Gastrocnemius medialis (tissue), 4 donors: Measurements from ENCODE around the gene HIPK2. TPM values are rescaled to one million over a fixed set of nuclear protein-coding genes. Genes with fewer than 3 reads are reported as not detected.

ENCODE experiments used
- ATAC-seq, 2 donors: fragments of 150-250 bp; one replicate each; pipeline ENCODE4 v1.9.1; 2016
- DNase-seq, 2 donors: peaks; one replicate each; pipeline ENCODE4 v3.0.0-alpha.2; 2019
- H3K27ac ChIP-seq, 4 donors: fragments of 200-600 bp; sonication (generic); 1 replicate in 1 of 4; 2 replicates in 3 of 4; pipeline ENCODE4 v1.5.1; 2016 to 2018; ENCODE audit warnings: mild to moderate bottlenecking in 2 of 4, moderate library complexity in 1 of 4
- H3K27me3 ChIP-seq, 3 donors: fragments of 200-600 bp; sonication (generic) in 2 of 3; 1 replicate in 1 of 3; 2 replicates in 2 of 3; pipeline versions ENCODE4 v1.5.1 to v1.6.0; 2016 to 2019; ENCODE audit warnings: mild to moderate bottlenecking in 1 of 3, moderate library complexity in 1 of 3
- H3K36me3 ChIP-seq, 2 donors: fragments of 200-600 bp; sonication (generic) in 1 of 2; one replicate each; pipeline ENCODE4 v1.5.1; 2017 to 2018
- H3K4me1 ChIP-seq, 2 donors: fragments of 200-600 bp; sonication (generic) in 1 of 2; one replicate each; pipeline ENCODE4 v1.5.1; 2016 to 2017; ENCODE audit warnings: mild to moderate bottlenecking in 2 of 2
- H3K4me3 ChIP-seq, 4 donors: fragments of 200-600 bp; sonication (generic) in 3 of 4; 1 replicate in 1 of 4; 2 replicates in 3 of 4; pipeline ENCODE4 v1.5.1; 2016 to 2019; ENCODE audit warnings: mild to moderate bottlenecking in 2 of 4
- H3K9me3 ChIP-seq, 3 donors: fragments of 200-600 bp; sonication (generic) in 2 of 3; 1 replicate in 1 of 3; 2 replicates in 2 of 3; pipeline ENCODE4 v1.5.1; 2016 to 2019
- CTCF ChIP-seq, 5 experiments: fragments of 450-650 bp in 3 of 5; fragments of 200-600 bp in 2 of 5; sonication (generic) in 2 of 5; IDR thresholded peaks in 4 of 5; conservative IDR thresholded peaks in 1 of 5; 1 replicate in 4 of 5; 2 replicates in 1 of 5; pipeline ENCODE4 v1.5.1; 2016 to 2019; ENCODE audit warnings: antibody characterized with exemption in 5 of 5, mild to moderate bottlenecking in 3 of 5, moderate library complexity in 3 of 5
- POLR2A ChIP-seq, 2 donors: fragments of 450-650 bp; IDR thresholded peaks; one replicate each; pipeline ENCODE4 v1.6.1; 2017; ENCODE audit warnings: antibody characterized with exemption in 2 of 2, mild to moderate bottlenecking in 2 of 2, moderate library complexity in 2 of 2
- in situ Hi-C, 4 donors: fragments of 200-750 bp; cut with MboI; loops; one replicate each; pipeline versions ENCODE4 v1.15.0 to v1.8.0; 2017; ENCODE audit warnings: low sequenced_read_pairs in 4 of 4
- intact Hi-C: fragments of 100-400 bp; cut with DNase I; formaldehyde crosslinking; loops from one replicate; pipeline ENCODE4 v1.15.1; 2023; ENCODE audit warnings: low total_unique reads
- total RNA-seq, 4 donors: library from RNA; depleted of rRNA; stranded (reverse); fragments of >200 nt; gene quantifications; one replicate each; pipeline versions ENCODE4 v1.1.0 to v1.2.3, GENCODE V29; 2016

HIPK2 gene
- total RNA-seq, 4 donors from 2014 or later = 30.5 to 77.4 (median 58.9) TPM

- Histone ChIP-seq H3K27ac (peak overlapping the region; percentile 73 to 86 (median 78)), H3K36me3 (peaks cover 0 to 23% of the 10 kb centered on the region in 2 donors), H3K9me3 (no peaks in the 10 kb centered on the region), H3K27me3 (no peaks in the 10 kb centered on the region), H3K4me3 (no peak overlapping the region), H3K4me1 (peaks cover 12 to 28% of the 10 kb centered on the region in 2 donors)
- DNase-seq (no peak), ATAC-seq (no peak)
- in situ Hi-C loops = no loop called here
- intact Hi-C loops = no loop called here
- TF ChIP-seq CTCF (IDR thresholded peaks at IDR 0.05 in 4 of 5, conservative IDR thresholded peaks at IDR 0.05 in 1 of 5) = no peak
- no peak for TF ChIP-seq POLR2A (IDR thresholded peaks at IDR 0.05)
These were observed 62.5 kb downstream of the HIPK2 start for GRCh38 chr7:139715194-139715815.

- DNase-seq = peak in 1 of 2 donors; percentile 41
- intact Hi-C loops = no loop called here
- H3K4me1 ChIP-seq = peaks cover 14 to 37% of the 10 kb centered on the region in 2 donors
- H3K27me3 ChIP-seq = no peaks in the 10 kb centered on the region
- peaks cover 0 to 23% of the 10 kb centered on the region in 2 donors for H3K36me3 ChIP-seq
- H3K9me3 ChIP-seq = no peaks in the 10 kb centered on the region
- in situ Hi-C loops = no loop called here
- H3K4me3 ChIP-seq = no peak overlapping the region
- TF ChIP-seq CTCF (IDR thresholded peaks at IDR 0.05 in 4 of 5, conservative IDR thresholded peaks at IDR 0.05 in 1 of 5) (no peak), POLR2A (IDR thresholded peaks at IDR 0.05) (peak in 1 of 2 donors; percentile 42)
- ATAC-seq = peak; percentile 57
- H3K27ac ChIP-seq = peak overlapping the region; percentile 76 to 86 (median 82)
These were observed 63.5 kb downstream of the HIPK2 start for GRCh38 chr7:139714163-139714901.

DNA sequence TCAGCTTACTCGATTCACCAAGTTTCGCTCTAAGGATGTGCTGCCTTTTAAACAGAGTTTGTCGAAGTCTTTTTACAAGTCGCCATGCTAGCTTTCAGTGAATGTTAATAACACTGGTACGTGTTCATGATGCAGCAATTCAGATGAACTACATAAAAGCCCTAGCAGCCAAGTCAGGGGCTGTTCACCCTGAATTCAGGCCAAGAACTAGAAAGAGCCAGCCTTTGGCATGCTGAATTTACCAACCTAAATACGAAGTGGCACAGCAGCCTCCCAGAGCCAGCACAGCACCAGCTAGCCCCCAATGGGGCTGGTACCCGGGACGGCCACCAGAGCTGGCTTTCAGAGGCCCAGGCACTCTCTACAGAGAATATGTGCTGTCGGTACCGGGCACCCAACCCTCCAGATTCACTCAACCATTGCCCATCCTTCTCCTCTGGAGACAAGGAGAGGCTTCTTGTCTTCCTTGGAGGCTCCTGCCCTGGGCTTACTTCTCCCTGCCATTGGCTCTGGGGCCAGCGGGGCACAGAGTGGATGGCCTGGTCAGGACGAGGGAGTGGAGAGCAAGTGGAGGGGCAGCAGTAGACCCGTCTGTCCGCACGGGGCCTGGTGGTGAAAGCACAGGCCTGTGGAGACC lies 64.2 kb downstream of the HIPK2 start:
- peaks cover 20 to 41% of the 10 kb centered on the region in 2 donors for H3K4me1 ChIP-seq
- no peak for ATAC-seq
- no peak for DNase-seq
- intact Hi-C loops = no loop called here
- peak overlapping the region; percentile 76 to 86 (median 82) for H3K27ac ChIP-seq
- in situ Hi-C loops = no loop called here
- no peak overlapping the region for H3K4me3 ChIP-seq
- no peaks in the 10 kb centered on the region for H3K27me3 ChIP-seq
- no peak for TF ChIP-seq POLR2A (IDR thresholded peaks at IDR 0.05)
- H3K9me3 ChIP-seq = no peaks in the 10 kb centered on the region
- H3K36me3 ChIP-seq = peaks cover 0 to 23% of the 10 kb centered on the region in 2 donors

DNA sequence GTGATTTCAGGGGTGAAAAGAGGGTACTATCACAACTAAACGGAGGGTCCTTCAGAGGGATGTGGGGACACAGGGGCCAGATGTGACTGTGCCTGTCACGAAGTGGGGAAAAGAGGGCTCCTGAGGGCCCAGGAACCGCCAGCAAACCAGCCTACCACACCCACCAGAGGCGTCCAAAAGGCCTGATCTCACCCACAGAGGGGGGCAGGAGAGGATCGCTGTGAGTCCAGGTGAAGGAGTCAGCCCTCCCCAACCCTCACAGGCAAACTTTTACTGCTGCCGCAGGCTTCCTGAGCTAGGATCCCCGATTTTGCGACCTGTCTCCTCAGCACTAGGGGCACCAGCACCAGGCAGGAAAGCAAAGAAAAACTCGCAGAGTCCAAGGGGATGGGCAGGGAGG lies 64.7 kb downstream of the HIPK2 start:
- Histone ChIP-seq H3K36me3 (peaks cover 0 to 23% of the 10 kb centered on the region in 2 donors), H3K27me3 (no peaks in the 10 kb centered on the region), H3K27ac (peak overlapping the region; percentile 76 to 86 (median 82)), H3K4me3 (no peak overlapping the region), H3K4me1 (peaks cover 26 to 41% of the 10 kb centered on the region in 2 donors), H3K9me3 (no peaks in the 10 kb centered on the region)
- in situ Hi-C loops (no loop called here), intact Hi-C loops (no loop called here)
- TF ChIP-seq POLR2A (IDR thresholded peaks at IDR 0.05) (no peak), CTCF (IDR thresholded peaks at IDR 0.05 in 4 of 5, conservative IDR thresholded peaks at IDR 0.05 in 1 of 5) (no peak)
- DNase-seq (no peak), ATAC-seq (no peak)
